IPS-20b (cell line): ENCODE measurements around the gene ZNF784.

Experiments
- H3K27ac ChIP-seq: one replicate; pipeline ENCODE4 v1.5.1; 2013; ENCODE audit warnings: low read length
- H3K27me3 ChIP-seq: 2 replicates; pipeline ENCODE4 v1.6.1; 2013; ENCODE audit warnings: mild to moderate bottlenecking, low read length, inconsistent platforms; ENCODE audit not compliant: insufficient read depth
- H3K36me3 ChIP-seq: 2 replicates; pipeline ENCODE4 v1.6.1; 2013; ENCODE audit warnings: low read depth, mild to moderate bottlenecking, inconsistent platforms, low read length, moderate library complexity; ENCODE audit not compliant: insufficient read depth
- H3K4me1 ChIP-seq: 2 replicates; pipeline ENCODE4 v1.6.1; 2013; ENCODE audit warnings: mild to moderate bottlenecking, control low read depth, inconsistent platforms, low read length, moderate library complexity; ENCODE audit not compliant: insufficient read depth
- H3K4me3 ChIP-seq: 2 replicates; pipeline ENCODE4 v1.5.1; 2013; ENCODE audit warnings: mild to moderate bottlenecking, low read length, inconsistent platforms
- H3K9ac ChIP-seq: 2 replicates; pipeline ENCODE4 v1.6.1; 2013; ENCODE audit warnings: low read depth, mild to moderate bottlenecking, inconsistent platforms, low read length, moderate library complexity
- H3K9me3 ChIP-seq: 2 replicates; pipeline ENCODE4 v1.6.1; 2013; ENCODE audit warnings: mild to moderate bottlenecking, low read depth, low read length, inconsistent platforms; ENCODE audit not compliant: insufficient read depth

Gene ZNF784

DNA sequence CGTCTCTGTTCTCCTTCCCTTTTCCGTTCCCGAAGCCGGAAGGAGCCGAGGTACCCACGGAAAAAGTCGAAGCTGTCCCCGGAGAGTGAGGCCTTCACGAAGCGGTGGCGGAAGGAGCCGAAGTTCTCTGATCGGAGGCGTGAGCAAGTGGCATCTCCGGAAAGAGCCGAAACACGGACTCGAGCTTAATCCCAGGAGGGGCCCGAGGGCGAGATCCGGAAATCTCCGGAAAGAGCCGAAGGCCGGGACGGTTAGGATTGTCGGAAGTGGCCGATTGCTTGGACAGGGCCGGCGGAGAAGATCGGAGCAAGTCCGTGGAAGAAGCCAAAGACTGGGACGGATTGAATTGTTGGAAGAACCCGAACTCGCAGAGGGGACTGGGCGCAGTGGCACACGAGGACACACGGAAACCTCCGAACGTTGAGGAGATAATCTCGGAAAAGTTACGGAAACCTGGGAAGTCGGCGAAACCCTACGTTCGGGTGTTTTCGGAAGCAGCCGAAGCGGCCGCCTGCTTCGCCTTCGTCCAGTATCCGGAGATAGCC lies 30.0 kb upstream of the ZNF784 start:
- no peaks in the 10 kb centered on the region for H3K9me3 ChIP-seq
- peak overlapping the region; percentile 97 for H3K9ac ChIP-seq
- H3K36me3 ChIP-seq: peaks cover 17% of the 10 kb centered on the region
- H3K27me3 ChIP-seq: no peaks in the 10 kb centered on the region
- peak overlapping the region; percentile 84 for H3K4me3 ChIP-seq
- H3K27ac ChIP-seq: peak overlapping the region; percentile 93
- H3K4me1 ChIP-seq: peaks cover 18% of the 10 kb centered on the region

GRCh38 chr19:55653651-55654322 lies 29.4 kb upstream of the ZNF784 start:
- Histone ChIP-seq H3K36me3 (peaks cover 14% of the 10 kb centered on the region), H3K9ac (peak overlapping the region; percentile 97), H3K9me3 (no peaks in the 10 kb centered on the region), H3K4me3 (peak overlapping the region; percentile 84), H3K4me1 (peaks cover 18% of the 10 kb centered on the region), H3K27me3 (no peaks in the 10 kb centered on the region), H3K27ac (peak overlapping the region; percentile 93)

- peaks cover 13% of the 10 kb centered on the region for H3K4me1 ChIP-seq
- no peak overlapping the region; the same call in 1 of the 2 replicates for H3K9ac ChIP-seq
- H3K27me3 ChIP-seq: no peaks in the 10 kb centered on the region
- H3K4me3 ChIP-seq: peak overlapping the region; percentile 84; the same call in 1 of the 2 replicates
- H3K36me3 ChIP-seq: peaks cover 10% of the 10 kb centered on the region
- no peaks in the 10 kb centered on the region for H3K9me3 ChIP-seq
- H3K27ac ChIP-seq: no peak overlapping the region
Observed at GRCh38 chr19:55652311-55653128, 28.2 kb upstream of the ZNF784 start.

GRCh38 chr19:55651236-55651635 lies 26.9 kb upstream of the ZNF784 start:
- no peak overlapping the region for H3K9ac ChIP-seq
- no peak overlapping the region for H3K4me3 ChIP-seq
- no peaks in the 10 kb centered on the region for H3K27me3 ChIP-seq
- H3K36me3 ChIP-seq: no peaks in the 10 kb centered on the region
- peaks cover under 1% of the 10 kb centered on the region; the same call in 1 of the 2 replicates for H3K4me1 ChIP-seq
- H3K9me3 ChIP-seq: no peaks in the 10 kb centered on the region
- no peak overlapping the region for H3K27ac ChIP-seq

DNA sequence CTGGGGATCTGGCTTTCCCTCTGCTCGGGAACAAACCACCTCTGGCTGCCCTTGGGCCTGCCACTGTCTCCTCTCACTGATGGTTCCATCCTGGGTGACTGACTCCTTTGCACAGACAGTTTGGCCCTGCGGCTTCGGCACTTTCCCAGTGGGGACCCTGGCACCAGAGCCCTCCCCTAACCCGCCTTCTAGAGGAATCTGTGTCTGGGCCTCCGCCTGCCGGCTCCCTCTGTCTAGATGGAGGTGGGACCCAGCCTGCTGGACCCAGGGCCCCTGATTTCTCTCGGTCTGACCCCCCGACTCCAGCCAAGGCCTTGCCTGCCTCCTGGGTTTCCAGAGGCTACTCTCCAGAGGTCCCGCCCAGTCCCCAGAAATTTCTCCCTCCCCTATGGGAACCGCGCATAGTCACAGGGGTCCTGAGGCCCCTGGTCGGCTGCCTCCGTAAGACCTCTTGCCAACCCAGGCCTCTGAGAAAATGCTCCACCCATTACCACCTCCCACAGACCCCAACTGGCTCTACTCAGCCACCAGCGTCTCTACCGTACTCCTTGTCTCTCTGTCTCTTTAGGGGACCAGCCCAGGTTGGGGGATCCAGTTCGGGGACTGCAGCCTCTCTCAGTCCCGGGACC lies 26.4 kb upstream of the ZNF784 start:
- Histone ChIP-seq H3K9me3 (no peaks in the 10 kb centered on the region), H3K4me3 (no peak overlapping the region), H3K27ac (no peak overlapping the region), H3K36me3 (peaks cover under 1% of the 10 kb centered on the region), H3K27me3 (no peaks in the 10 kb centered on the region), H3K4me1 (no peaks in the 10 kb centered on the region; the same call in 1 of the 2 replicates), H3K9ac (no peak overlapping the region)

DNA sequence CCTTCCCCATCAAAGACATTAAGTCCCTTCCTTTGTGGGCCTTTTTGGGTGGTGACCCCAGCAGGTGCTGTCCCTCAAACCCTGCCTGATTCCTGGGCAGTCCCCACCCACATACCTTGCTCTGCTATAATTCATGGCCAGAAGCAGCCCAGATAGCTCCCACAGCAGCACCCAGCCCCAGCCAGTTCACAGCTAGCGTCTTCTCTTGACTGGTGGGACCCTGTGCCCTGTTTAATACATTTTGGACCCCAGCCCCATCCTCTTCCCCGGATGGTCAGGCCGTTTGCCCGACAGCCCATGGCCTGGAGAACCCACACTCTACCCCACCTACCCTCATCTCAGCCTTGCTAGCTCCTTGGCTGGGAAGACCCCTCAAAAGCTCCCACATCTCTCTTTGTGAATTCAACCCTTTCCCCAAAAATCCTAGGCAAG lies 25.8 kb upstream of the ZNF784 start:
- Histone ChIP-seq H3K4me3 (no peak overlapping the region), H3K9me3 (no peaks in the 10 kb centered on the region), H3K4me1 (no peaks in the 10 kb centered on the region; the same call in 1 of the 2 replicates), H3K27me3 (no peaks in the 10 kb centered on the region), H3K27ac (no peak overlapping the region), H3K36me3 (peaks cover 7% of the 10 kb centered on the region), H3K9ac (no peak overlapping the region)

GRCh38 chr19:55649268-55650125 lies 25.1 kb upstream of the ZNF784 start:
- H3K9ac ChIP-seq: no peak overlapping the region
- H3K27me3 ChIP-seq: no peaks in the 10 kb centered on the region
- peaks cover 13% of the 10 kb centered on the region for H3K36me3 ChIP-seq
- H3K9me3 ChIP-seq: no peaks in the 10 kb centered on the region
- no peak overlapping the region for H3K27ac ChIP-seq
- H3K4me1 ChIP-seq: no peaks in the 10 kb centered on the region; the same call in 1 of the 2 replicates
- no peak overlapping the region for H3K4me3 ChIP-seq

GRCh38 chr19:55648585-55649267 lies 24.4 kb upstream of the ZNF784 start:
- H3K27ac ChIP-seq: no peak overlapping the region
- H3K36me3 ChIP-seq: peaks cover 15% of the 10 kb centered on the region

GRCh38 chr19:55647732-55648584 lies 23.6 kb upstream of the ZNF784 start, which contains the start of gene CCDC106:
Gene CCDC106 (plus strand): TSS chr19:55648212. CDS start chr19:55649047, 835 bp downstream.
- no peak within 1 kb of the TSS for H3K27ac ChIP-seq
- H3K9ac ChIP-seq: peak within 1 kb of the TSS; percentile 75
- peak within 1 kb of the TSS; percentile 81 for H3K4me3 ChIP-seq
- no peaks in the 10 kb centered on the region for H3K9me3 ChIP-seq
- no peaks in the 10 kb centered on the region for H3K27me3 ChIP-seq
- H3K4me1 ChIP-seq: no peaks in the 10 kb centered on the region; the same call in 1 of the 2 replicates
- peaks cover 15% of the 10 kb centered on the region for H3K36me3 ChIP-seq

More at GRCh38 chr19:55648585-55649267, 24.4 kb upstream of the ZNF784 start:
- H3K27me3 ChIP-seq: no peaks in the 10 kb centered on the region
- no peaks in the 10 kb centered on the region; the same call in 1 of the 2 replicates for H3K4me1 ChIP-seq
- H3K4me3 ChIP-seq: peak overlapping the region; percentile 81
- H3K9ac ChIP-seq: peak overlapping the region; percentile 75
- H3K9me3 ChIP-seq: no peaks in the 10 kb centered on the region
